H9 (cell line): ENCODE data around the gene TCHH. TPM values are rescaled to one million over a fixed set of nuclear protein-coding genes. Genes with fewer than 3 reads are reported as not detected.

Experiments used
- DNase-seq: peaks from one replicate; pipeline ENCODE4 v3.0.0-alpha.2; 2017
- H2AFZ ChIP-seq: one replicate; pipeline ENCODE4 v1.6.1; 2013; ENCODE audit warnings: mild to moderate bottlenecking, low read length, control low read depth, moderate library complexity
- H2AK5ac ChIP-seq: 2 replicates; pipeline ENCODE4 v1.6.1; 2013; ENCODE audit warnings: low read length, control low read depth, mixed read lengths; ENCODE audit not compliant: insufficient read length
- H2BK120ac ChIP-seq: one replicate; pipeline ENCODE4 v1.6.1; 2013; ENCODE audit warnings: low read depth, mild to moderate bottlenecking, low read length, control low read depth, inconsistent platforms; ENCODE audit not compliant: poor library complexity, severe bottlenecking
- H2BK12ac ChIP-seq: 2 replicates; pipeline ENCODE4 v1.6.1; 2013; ENCODE audit warnings: low read length, control low read depth, mixed read lengths, low read depth; ENCODE audit not compliant: insufficient read length
- H2BK15ac ChIP-seq: 2 replicates; pipeline ENCODE4 v1.6.1; 2013; ENCODE audit warnings: low read depth, low read length, control low read depth
- H2BK20ac ChIP-seq: one replicate; pipeline ENCODE4 v1.6.1; 2013; ENCODE audit warnings: low read depth, mild to moderate bottlenecking, low read length, control low read depth, inconsistent platforms; ENCODE audit not compliant: poor library complexity, severe bottlenecking
- H2BK5ac ChIP-seq: 2 replicates; pipeline ENCODE4 v1.6.1; 2013; ENCODE audit warnings: low read length, control low read depth, mixed read lengths; ENCODE audit not compliant: insufficient read length
- H3K14ac ChIP-seq: 2 replicates; pipeline ENCODE4 v1.6.1; 2013; ENCODE audit warnings: low read length, control low read depth; ENCODE audit not compliant: insufficient read depth
- H3K18ac ChIP-seq: 2 replicates; pipeline ENCODE4 v1.6.1; 2013; ENCODE audit warnings: low read depth, mild to moderate bottlenecking, mixed read lengths, low read length, control low read depth; ENCODE audit not compliant: insufficient read length
- H3K23ac ChIP-seq: 2 replicates; pipeline ENCODE4 v1.6.1; 2013; ENCODE audit warnings: low read length, control low read depth, mixed read lengths, low read depth; ENCODE audit not compliant: insufficient read length
- H3K23me2 ChIP-seq: 2 replicates; pipeline ENCODE4 v1.6.1; 2013; ENCODE audit warnings: low read depth, mild to moderate bottlenecking, mixed read lengths, low read length, control low read depth; ENCODE audit not compliant: insufficient read length, poor library complexity, severe bottlenecking
- H3K27ac ChIP-seq: 2 replicates; pipeline ENCODE4 v1.5.1; 2013; ENCODE audit warnings: low read length, control low read depth, mixed read lengths, low read depth; ENCODE audit not compliant: insufficient read length
- H3K27me3 ChIP-seq: 2 replicates; pipeline ENCODE4 v1.6.1; 2013; ENCODE audit warnings: low read length, control low read depth, inconsistent platforms; ENCODE audit not compliant: insufficient read depth
- H3K4ac ChIP-seq: 2 replicates; pipeline ENCODE4 v1.6.1; 2013; ENCODE audit warnings: low read depth, mild to moderate bottlenecking, control low read depth, inconsistent platforms, low read length, moderate library complexity
- H3K4me1 ChIP-seq: 2 replicates; pipeline ENCODE4 v1.6.1; 2013; ENCODE audit warnings: low read length, control low read depth, inconsistent platforms; ENCODE audit not compliant: insufficient read depth
- H3K4me2 ChIP-seq: 2 replicates; pipeline ENCODE4 v1.6.1; 2013; ENCODE audit warnings: low read length, control low read depth, mixed read lengths; ENCODE audit not compliant: insufficient read length, insufficient read depth
- H3K56ac ChIP-seq: 2 replicates; pipeline ENCODE4 v1.6.1; 2013; ENCODE audit warnings: low read depth, mild to moderate bottlenecking, mixed read lengths, low read length, control low read depth; ENCODE audit not compliant: insufficient read length
- H3K79me1 ChIP-seq: 2 replicates; pipeline ENCODE4 v1.6.1; 2013; ENCODE audit warnings: low read depth, mild to moderate bottlenecking, moderate library complexity, low read length, control low read depth, inconsistent platforms; ENCODE audit not compliant: insufficient read depth, poor library complexity, severe bottlenecking
- H3K79me2 ChIP-seq: 2 replicates; pipeline ENCODE4 v1.6.1; 2013; ENCODE audit warnings: low read length, control low read depth, inconsistent platforms; ENCODE audit not compliant: insufficient read depth
- H3K9ac ChIP-seq: 2 replicates; pipeline ENCODE4 v1.6.1; 2013; ENCODE audit warnings: low read length, control low read depth, mixed read lengths; ENCODE audit not compliant: insufficient read length; ENCODE audit errors: extremely low read depth
- H3K9me3 ChIP-seq: one replicate; pipeline ENCODE4 v1.6.1; 2013; ENCODE audit warnings: low read depth, low read length, inconsistent platforms; ENCODE audit not compliant: control insufficient read depth
- H3T11ph ChIP-seq: one replicate; pipeline ENCODE4 v1.6.1; 2013; ENCODE audit warnings: mild to moderate bottlenecking, low read length, control low read depth, inconsistent platforms
- H4K20me1 ChIP-seq: one replicate; pipeline ENCODE4 v1.6.1; 2013; ENCODE audit not compliant: control insufficient read depth, insufficient read length, insufficient read depth
- H4K5ac ChIP-seq: 2 replicates; pipeline ENCODE4 v1.6.1; 2013; ENCODE audit warnings: low read depth, mild to moderate bottlenecking, mixed read lengths, low read length, control low read depth; ENCODE audit not compliant: insufficient read length
- H4K8ac ChIP-seq: replicated peaks from 2 replicates; pipeline ENCODE4 v1.6.1; 2013; ENCODE audit warnings: low read length, control low read depth, mixed read lengths, low read depth; ENCODE audit not compliant: insufficient read length
- H4K91ac ChIP-seq: 2 replicates; pipeline ENCODE4 v1.6.1; 2013; ENCODE audit warnings: low read depth, mild to moderate bottlenecking, moderate library complexity, mixed read lengths, low read length, control low read depth; ENCODE audit not compliant: insufficient read length
- H3K27ac Mint-ChIP-seq, 3 experiments: 2 replicates in 2 of 3; 3 replicates in 1 of 3; pipeline ENCODE4 v1.8.0; 2020 to 2021; ENCODE audit warnings: mixed read lengths in 3 of 3, mild to moderate bottlenecking in 1 of 3, moderate library complexity in 1 of 3
- H3K27me3 Mint-ChIP-seq: 2 replicates; pipeline ENCODE4 v1.8.0; 2021; ENCODE audit warnings: low read depth, mild to moderate bottlenecking, moderate library complexity, mixed read lengths
- H3K36me3 Mint-ChIP-seq, 3 experiments: 2 replicates in 2 of 3; 3 replicates in 1 of 3; pipeline ENCODE4 v1.8.0; 2020 to 2021; ENCODE audit warnings: low read depth in 3 of 3, mixed read lengths in 3 of 3; ENCODE audit not compliant: insufficient read depth in 1 of 3
- H3K4me1 Mint-ChIP-seq, 2 experiments: 2 replicates each; pipeline ENCODE4 v1.8.0; 2020; ENCODE audit warnings: mixed read lengths in 2 of 2
- H3K4me3 Mint-ChIP-seq, 2 experiments: 2 replicates in 1 of 2; 3 replicates in 1 of 2; pipeline ENCODE4 v1.8.0; 2020 to 2021; ENCODE audit warnings: mild to moderate bottlenecking in 2 of 2, mixed read lengths in 2 of 2, moderate library complexity in 1 of 2
- H3K9me3 Mint-ChIP-seq, 2 experiments: 2 replicates in 1 of 2; 3 replicates in 1 of 2; pipeline ENCODE4 v1.8.0; 2020; ENCODE audit warnings: mild to moderate bottlenecking in 2 of 2, mixed read lengths in 2 of 2, moderate library complexity in 1 of 2
- total RNA-seq: library from RNA; stranded (reverse); gene quantifications from 2 replicates; pipeline ENCODE4 v1.2.1, GENCODE V29; 2021
- TF ChIP-seq, protein P1 (sequence below): fragments of 200-600 bp; sonication (generic); conservative IDR thresholded peaks from 3 replicates; pipeline ENCODE4 v1.8.0; 2021; ENCODE audit warnings: antibody characterized with exemption, mild to moderate bottlenecking

The TCHH gene
- total RNA-seq, 1 experiment from 2014 or later = not detected

GRCh38 chr1:152137215-152137614 is 22.0 kb upstream of the TCHH start:
- no peaks in the 10 kb centered on the region for H4K20me1 ChIP-seq
- H3K27ac Mint-ChIP-seq = no peak overlapping the region
- no peak overlapping the region for H3K14ac ChIP-seq
- H4K91ac ChIP-seq = no peak overlapping the region
- H3K79me2 ChIP-seq = no peaks in the 10 kb centered on the region
- no peak overlapping the region for H3K4me2 ChIP-seq
- no peak overlapping the region for H2AK5ac ChIP-seq
- peaks cover 0 to 7% (median 0%) of the 10 kb centered on the region in 3 experiments; a peak in 2 of 7 replicates for H3K36me3 Mint-ChIP-seq
- H3K9me3 Mint-ChIP-seq = peaks cover 43 to 84% of the 10 kb centered on the region in 2 experiments
- H3K4me1 ChIP-seq = no peaks in the 10 kb centered on the region
- no peak overlapping the region for H2BK15ac ChIP-seq
- no peaks in the 10 kb centered on the region for H3K23me2 ChIP-seq
- H4K8ac ChIP-seq = no peak overlapping the region
- peaks cover 19% of the 10 kb centered on the region for H3K9me3 ChIP-seq
- no peak overlapping the region for H3K18ac ChIP-seq
- H3K79me1 ChIP-seq = no peaks in the 10 kb centered on the region
- H3K56ac ChIP-seq = no peak overlapping the region
- H2BK120ac ChIP-seq = no peak overlapping the region
- peaks cover 2% of the 10 kb centered on the region; the same call in 1 of the 2 replicates for H3K27me3 Mint-ChIP-seq
- no peak overlapping the region for H3K4ac ChIP-seq
- H3K27ac ChIP-seq = no peak overlapping the region
- H3K4me3 Mint-ChIP-seq = no peak overlapping the region
- no peak overlapping the region for H3T11ph ChIP-seq
- no peaks in the 10 kb centered on the region; the same call in 1 of the 2 replicates for H3K27me3 ChIP-seq
- H2BK5ac ChIP-seq = no peak overlapping the region
- H2BK12ac ChIP-seq = no peak overlapping the region
- no peaks in the 10 kb centered on the region for H3K4me1 Mint-ChIP-seq
- H4K5ac ChIP-seq = no peak overlapping the region
- TF ChIP-seq, protein P1, sequence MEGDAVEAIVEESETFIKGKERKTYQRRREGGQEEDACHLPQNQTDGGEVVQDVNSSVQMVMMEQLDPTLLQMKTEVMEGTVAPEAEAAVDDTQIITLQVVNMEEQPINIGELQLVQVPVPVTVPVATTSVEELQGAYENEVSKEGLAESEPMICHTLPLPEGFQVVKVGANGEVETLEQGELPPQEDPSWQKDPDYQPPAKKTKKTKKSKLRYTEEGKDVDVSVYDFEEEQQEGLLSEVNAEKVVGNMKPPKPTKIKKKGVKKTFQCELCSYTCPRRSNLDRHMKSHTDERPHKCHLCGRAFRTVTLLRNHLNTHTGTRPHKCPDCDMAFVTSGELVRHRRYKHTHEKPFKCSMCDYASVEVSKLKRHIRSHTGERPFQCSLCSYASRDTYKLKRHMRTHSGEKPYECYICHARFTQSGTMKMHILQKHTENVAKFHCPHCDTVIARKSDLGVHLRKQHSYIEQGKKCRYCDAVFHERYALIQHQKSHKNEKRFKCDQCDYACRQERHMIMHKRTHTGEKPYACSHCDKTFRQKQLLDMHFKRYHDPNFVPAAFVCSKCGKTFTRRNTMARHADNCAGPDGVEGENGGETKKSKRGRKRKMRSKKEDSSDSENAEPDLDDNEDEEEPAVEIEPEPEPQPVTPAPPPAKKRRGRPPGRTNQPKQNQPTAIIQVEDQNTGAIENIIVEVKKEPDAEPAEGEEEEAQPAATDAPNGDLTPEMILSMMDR = no peak
- no peak overlapping the region for H3K23ac ChIP-seq
- H3K9ac ChIP-seq = no peak overlapping the region
- H2AFZ ChIP-seq = no peak overlapping the region
- H2BK20ac ChIP-seq = no peak overlapping the region
- no peak for DNase-seq
